SK-N-SH treated with all-trans-retinoic acid at 6 μM for 48 hours (cell line): ENCODE measurements around the gene SMYD3.

ENCODE experiments used
- ATAC-seq: fragments of 200-7000 bp; cut with Tn5 transposase; 3 replicates; pipeline ENCODE4 v1.9.1; 2020; ENCODE audit warnings: mild to moderate bottlenecking, moderate library complexity
- ARNTL ChIP-seq: fragments of 450-650 bp; formaldehyde crosslinking; IDR thresholded peaks from 2 replicates; pipeline ENCODE4 v1.5.0; 2020; ENCODE audit warnings: low read depth, mild to moderate bottlenecking, moderate library complexity, borderline replicate concordance
- CSDC2 ChIP-seq: fragments of 250-450 bp; sonication (Bioruptor Pico); IDR thresholded peaks from 2 replicates; pipeline ENCODE4 v1.5.0; 2020; ENCODE audit warnings: mild to moderate bottlenecking, moderate library complexity
- CSRNP3 ChIP-seq: fragments of 250-450 bp; sonication (Bioruptor Pico); IDR thresholded peaks from 2 replicates; pipeline ENCODE4 v1.5.1; 2021; ENCODE audit warnings: mild to moderate bottlenecking, moderate library complexity
- ESRRG ChIP-seq: fragments of 250-450 bp; sonication (Bioruptor Pico); IDR thresholded peaks from 2 replicates; pipeline ENCODE4 v1.6.1; 2021; ENCODE audit warnings: mild to moderate bottlenecking
- OSR1 ChIP-seq: fragments of 250-450 bp; sonication (Bioruptor Pico); IDR thresholded peaks from 2 replicates; pipeline ENCODE4 v1.8.0; 2022; ENCODE audit warnings: moderate library complexity, mild to moderate bottlenecking, inconsistent platforms
- PATZ1 ChIP-seq: fragments of 250-450 bp; sonication (Bioruptor Pico); IDR thresholded peaks from 2 replicates; pipeline ENCODE4 v1.8.0; 2020; ENCODE audit warnings: mild to moderate bottlenecking, moderate library complexity, borderline replicate concordance
- POU6F1 ChIP-seq: fragments of 250-450 bp; sonication (Bioruptor Pico); IDR thresholded peaks from 2 replicates; pipeline ENCODE4 v1.8.0; 2021; ENCODE audit warnings: low read depth, mild to moderate bottlenecking, moderate library complexity, borderline replicate concordance
- PPARA ChIP-seq: fragments of 250-450 bp; sonication (Bioruptor Pico); IDR thresholded peaks from 2 replicates; pipeline ENCODE4 v1.5.0; 2020; ENCODE audit warnings: mild to moderate bottlenecking, borderline replicate concordance
- RARB ChIP-seq: fragments of 250-450 bp; sonication (Bioruptor Pico); IDR thresholded peaks from 2 replicates; pipeline ENCODE4 v1.8.0; 2021; ENCODE audit warnings: mild to moderate bottlenecking, moderate library complexity
- SNAI2 ChIP-seq: fragments of 250-450 bp; sonication (Bioruptor Pico); IDR thresholded peaks from 2 replicates; pipeline ENCODE4 v1.5.0; 2020; ENCODE audit warnings: mild to moderate bottlenecking, moderate library complexity
- TCF4 ChIP-seq: fragments of 250-450 bp; sonication (Bioruptor Pico); IDR thresholded peaks from 2 replicates; pipeline ENCODE4 v1.8.0; 2021; ENCODE audit warnings: mild to moderate bottlenecking, moderate library complexity, borderline replicate concordance
- TOX ChIP-seq: fragments of 250-450 bp; sonication (Bioruptor Pico); IDR thresholded peaks from 2 replicates; pipeline ENCODE4 v1.8.0; 2021; ENCODE audit warnings: mild to moderate bottlenecking, moderate library complexity, borderline replicate concordance
- TSHZ2 ChIP-seq: fragments of 250-450 bp; sonication (Bioruptor Pico); IDR thresholded peaks from 2 replicates; pipeline ENCODE4 v1.5.0; 2020; ENCODE audit warnings: mild to moderate bottlenecking, moderate library complexity
- ZC3H10 ChIP-seq: fragments of 250-450 bp; sonication (Bioruptor Pico); IDR thresholded peaks from 2 replicates; pipeline ENCODE4 v1.5.1; 2021; ENCODE audit warnings: mild to moderate bottlenecking, moderate library complexity
- ZFP3 ChIP-seq: fragments of 250-450 bp; sonication (Bioruptor Pico); IDR thresholded peaks from 2 replicates; pipeline ENCODE4 v1.5.0; 2020; ENCODE audit warnings: mild to moderate bottlenecking, moderate library complexity
- ZFP30 ChIP-seq: fragments of 450-650 bp; formaldehyde crosslinking; IDR thresholded peaks from 2 replicates; pipeline ENCODE4 v1.5.0; 2022; ENCODE audit warnings: mild to moderate bottlenecking, moderate library complexity
- ZNF565 ChIP-seq: fragments of 450-650 bp; formaldehyde crosslinking; conservative IDR thresholded peaks from 2 replicates; pipeline ENCODE4 v1.5.0; 2020; ENCODE audit warnings: low read depth, mild to moderate bottlenecking, moderate library complexity
- ZNF8 ChIP-seq: fragments of 450-650 bp; formaldehyde crosslinking; IDR thresholded peaks from 2 replicates; pipeline ENCODE4 v1.5.0; 2020; ENCODE audit warnings: mild to moderate bottlenecking, moderate library complexity
- TF ChIP-seq, protein P1 (sequence below): fragments of 250-450 bp; sonication (Bioruptor Pico); IDR thresholded peaks from 2 replicates; pipeline ENCODE4 v1.5.1; 2020; ENCODE audit warnings: low read depth, mild to moderate bottlenecking, moderate library complexity

The SMYD3 gene

GRCh38 chr1:245774196-245774595, 732.9 kb downstream of the SMYD3 start (continued):
- TF ChIP-seq, protein P1, sequence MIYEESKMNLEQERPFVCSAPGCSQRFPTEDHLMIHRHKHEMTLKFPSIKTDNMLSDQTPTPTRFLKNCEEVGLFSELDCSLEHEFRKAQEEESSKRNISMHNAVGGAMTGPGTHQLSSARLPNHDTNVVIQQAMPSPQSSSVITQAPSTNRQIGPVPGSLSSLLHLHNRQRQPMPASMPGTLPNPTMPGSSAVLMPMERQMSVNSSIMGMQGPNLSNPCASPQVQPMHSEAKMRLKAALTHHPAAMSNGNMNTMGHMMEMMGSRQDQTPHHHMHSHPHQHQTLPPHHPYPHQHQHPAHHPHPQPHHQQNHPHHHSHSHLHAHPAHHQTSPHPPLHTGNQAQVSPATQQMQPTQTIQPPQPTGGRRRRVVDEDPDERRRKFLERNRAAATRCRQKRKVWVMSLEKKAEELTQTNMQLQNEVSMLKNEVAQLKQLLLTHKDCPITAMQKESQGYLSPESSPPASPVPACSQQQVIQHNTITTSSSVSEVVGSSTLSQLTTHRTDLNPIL (CRISPR knock-in tag): no peak
- TF ChIP-seq OSR1 (CRISPR knock-in tag) (no peak), ARNTL (CRISPR knock-in tag) (no peak), ZNF8 (CRISPR knock-in tag) (no peak), ZFP3 (CRISPR knock-in tag) (no peak), TCF4 (CRISPR knock-in tag) (no peak)

GRCh38 chr1:245773344-245773743, 733.7 kb downstream of the SMYD3 start:
- ATAC-seq: no peak
- TF ChIP-seq SNAI2 (CRISPR knock-in tag) (no peak), PPARA (CRISPR knock-in tag) (no peak), POU6F1 (CRISPR knock-in tag) (no peak), ZC3H10 (no peak), CSRNP3 (CRISPR knock-in tag) (no peak), RARB (CRISPR knock-in tag) (no peak)
- TF ChIP-seq, all 23 proteins: peak for 0

- TF ChIP-seq ZFP3 (CRISPR knock-in tag): no peak
- no peak for TF ChIP-seq ZNF8 (CRISPR knock-in tag)
- no peak for TF ChIP-seq PATZ1 (CRISPR knock-in tag)
- TF ChIP-seq SNAI2 (CRISPR knock-in tag): no peak
- no peak for TF ChIP-seq ESRRG (CRISPR knock-in tag)
- no peak for TF ChIP-seq ZNF565 (CRISPR knock-in tag)
- TF ChIP-seq OSR1 (CRISPR knock-in tag): no peak
- no peak for TF ChIP-seq CSDC2
- no peak for TF ChIP-seq TOX (CRISPR knock-in tag)
- TF ChIP-seq TSHZ2 (CRISPR knock-in tag): no peak
- no peak for ATAC-seq
Observed at GRCh38 chr1:245772739-245773138, 734.3 kb downstream of the SMYD3 start.

DNA sequence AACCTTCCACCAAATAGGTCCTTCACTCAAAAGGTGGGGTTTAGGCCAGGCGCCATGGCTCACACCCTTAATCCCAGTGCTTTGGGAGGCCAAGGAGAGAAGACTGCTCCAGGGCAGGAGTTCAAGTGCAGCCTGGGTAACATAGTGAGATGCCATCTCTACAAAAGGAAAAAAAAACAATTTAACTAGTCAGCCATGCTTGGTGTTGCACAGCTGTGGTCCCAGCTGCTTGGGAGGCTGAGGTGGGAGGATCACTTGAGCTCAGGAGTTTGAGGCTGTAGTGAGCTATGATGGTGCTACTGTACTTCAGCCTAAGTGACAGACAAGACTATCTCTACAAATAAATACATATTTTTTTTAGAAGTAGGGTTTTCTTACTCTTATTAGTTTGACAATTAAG, 734.8 kb downstream of the SMYD3 start:
- ATAC-seq: peak; percentile 40
- TF ChIP-seq SNAI2 (CRISPR knock-in tag) (no peak), PPARA (CRISPR knock-in tag) (no peak), ZFP30 (CRISPR knock-in tag) (no peak), ZNF8 (CRISPR knock-in tag) (no peak), ARNTL (CRISPR knock-in tag) (no peak), CSDC2 (no peak), OSR1 (CRISPR knock-in tag) (no peak)
